Ascending aorta (tissue), 2 donors: ENCODE measurements around the gene HM13. TPM values are rescaled to one million over a fixed set of nuclear protein-coding genes. Genes with fewer than 3 reads are reported as not detected.

Source experiments
- DNase-seq, 2 donors: peaks; one replicate each; pipeline ENCODE4 v3.0.0-alpha.2; 2019; ENCODE audit warnings: low spot score in 2 of 2
- H3K27ac ChIP-seq, 2 donors: fragments of 200-600 bp; sonication (generic); one replicate each; pipeline ENCODE4 v1.5.1; 2016 to 2017; ENCODE audit warnings: mild to moderate bottlenecking in 1 of 2
- H3K27me3 ChIP-seq: fragments of 200-600 bp; sonication (generic); one replicate; pipeline ENCODE4 v1.5.1; 2017
- H3K36me3 ChIP-seq, 2 donors: fragments of 200-600 bp; sonication (generic); one replicate each; pipeline ENCODE4 v1.5.1; 2016
- H3K4me1 ChIP-seq, 2 donors: fragments of 200-600 bp; sonication (generic); one replicate each; pipeline ENCODE4 v1.5.1; 2016 to 2017; ENCODE audit warnings: mild to moderate bottlenecking in 1 of 2
- H3K4me3 ChIP-seq, 2 donors: fragments of 200-600 bp; sonication (generic); one replicate each; pipeline ENCODE4 v1.5.1; 2016 to 2017; ENCODE audit warnings: mild to moderate bottlenecking in 1 of 2
- H3K9me3 ChIP-seq, 2 donors: fragments of 200-600 bp; sonication (generic); one replicate each; pipeline ENCODE4 v1.5.1; 2016
- CTCF ChIP-seq, 3 experiments: fragments of 200-600 bp in 2 of 3; fragments of 450-650 bp in 1 of 3; sonication (generic) in 2 of 3; IDR thresholded peaks; one replicate each; pipeline ENCODE4 v1.5.1; 2016 to 2019; ENCODE audit warnings: antibody characterized with exemption in 3 of 3, mild to moderate bottlenecking in 1 of 3, moderate library complexity in 1 of 3
- intact Hi-C: fragments of 100-400 bp; cut with DNase I; formaldehyde crosslinking; loops from one replicate; pipeline ENCODE4 v1.15.1; 2023
- total RNA-seq: library from RNA; depleted of rRNA; stranded (reverse); fragments of >200 nt; gene quantifications from one replicate; pipeline ENCODE4 v1.1.0, GENCODE V29; 2016

The HM13 gene
- total RNA-seq, 1 donor from 2014 or later, result 84.9 TPM

GRCh38 chr20:31615416-31615815 lies 101.2 kb downstream of the HM13 start:
- Histone ChIP-seq H3K36me3 (no peaks in the 10 kb centered on the region), H3K27ac (no peak overlapping the region), H3K9me3 (no peaks in the 10 kb centered on the region), H3K27me3 (no peaks in the 10 kb centered on the region), H3K4me3 (no peak overlapping the region), H3K4me1 (peaks cover 0 to 6% of the 10 kb centered on the region in 2 donors)
- no peak for TF ChIP-seq CTCF (IDR thresholded peaks at IDR 0.05)
- DNase-seq, result no peak
- intact Hi-C loops, result no loop called here

- intact Hi-C loops, result no loop called here
- no peaks in the 10 kb centered on the region for H3K36me3 ChIP-seq
- no peaks in the 10 kb centered on the region for H3K9me3 ChIP-seq
- H3K4me3 ChIP-seq, result no peak overlapping the region
- no peak overlapping the region for H3K27ac ChIP-seq
- H3K27me3 ChIP-seq, result no peaks in the 10 kb centered on the region
- no peak for TF ChIP-seq CTCF (IDR thresholded peaks at IDR 0.05)
- no peak for DNase-seq
- H3K4me1 ChIP-seq, result peaks cover 0 to 7% of the 10 kb centered on the region in 2 donors
Measured at GRCh38 chr20:31617432-31618104, 103.3 kb downstream of the HM13 start.

Other genes starting within 250 kb of the HM13 start
- not detected for gene DEFB116, start 205.9 kb upstream of the HM13 start, total RNA-seq
- not detected for gene DEFB118, start 145.8 kb upstream of the HM13 start, total RNA-seq
- not detected for gene DEFB119, start 123.9 kb upstream of the HM13 start, total RNA-seq
- gene DEFB121, start 108.2 kb upstream of the HM13 start, total RNA-seq, result not detected
- not detected for gene DEFB123, start 73.8 kb upstream of the HM13 start, total RNA-seq
- not detected for gene DEFB124, start 39.3 kb upstream of the HM13 start, total RNA-seq
- gene REM1, start 39.2 kb upstream of the HM13 start, total RNA-seq, result 31.0 TPM
- gene ID1, start 90.8 kb downstream of the HM13 start, total RNA-seq, result 3,326 TPM
- 61.4 TPM for gene COX4I2, start 123.5 kb downstream of the HM13 start, total RNA-seq
- gene BCL2L1, start 208.4 kb downstream of the HM13 start, total RNA-seq, result 200 TPM
- not detected for gene TPX2, start 224.8 kb downstream of the HM13 start, total RNA-seq